ENCODE results near the gene ARHGEF7.

DNA sequence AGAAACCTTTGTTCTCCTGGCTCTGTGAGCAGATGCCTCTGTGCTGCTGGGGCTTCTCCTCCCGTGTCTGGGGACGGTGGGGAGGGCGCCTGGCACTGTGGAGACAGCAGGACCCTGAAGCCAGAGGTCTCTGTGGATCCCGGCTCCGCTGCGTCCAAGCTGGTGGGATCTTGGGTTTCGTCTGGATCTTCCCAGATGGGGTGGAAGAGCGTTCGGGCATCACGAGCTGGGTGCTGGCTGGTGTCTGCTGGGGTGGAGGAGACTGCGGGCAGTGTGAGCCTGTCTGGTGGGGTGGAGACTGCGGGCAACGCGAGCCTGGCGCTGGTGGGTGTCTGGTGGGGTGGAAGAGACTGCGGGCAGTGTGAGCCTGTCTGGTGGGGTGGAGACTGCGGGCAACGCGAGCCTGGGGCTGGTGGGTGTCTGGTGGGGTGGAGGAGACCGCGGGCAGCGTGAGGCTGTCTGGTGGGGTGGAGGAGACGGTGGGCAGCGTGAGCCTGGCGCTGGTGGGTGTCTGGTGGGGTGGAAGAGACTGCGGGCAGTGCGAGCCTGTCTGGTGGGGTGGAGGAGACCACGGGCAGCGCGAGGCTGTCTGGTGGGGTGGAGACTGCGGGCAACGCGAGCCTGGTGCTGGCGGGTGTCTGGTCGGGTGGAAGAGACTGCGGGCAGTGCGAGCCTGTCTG is 211.0 kb downstream of the ARHGEF7 start:
- TF ChIP-seq, protein P1, sequence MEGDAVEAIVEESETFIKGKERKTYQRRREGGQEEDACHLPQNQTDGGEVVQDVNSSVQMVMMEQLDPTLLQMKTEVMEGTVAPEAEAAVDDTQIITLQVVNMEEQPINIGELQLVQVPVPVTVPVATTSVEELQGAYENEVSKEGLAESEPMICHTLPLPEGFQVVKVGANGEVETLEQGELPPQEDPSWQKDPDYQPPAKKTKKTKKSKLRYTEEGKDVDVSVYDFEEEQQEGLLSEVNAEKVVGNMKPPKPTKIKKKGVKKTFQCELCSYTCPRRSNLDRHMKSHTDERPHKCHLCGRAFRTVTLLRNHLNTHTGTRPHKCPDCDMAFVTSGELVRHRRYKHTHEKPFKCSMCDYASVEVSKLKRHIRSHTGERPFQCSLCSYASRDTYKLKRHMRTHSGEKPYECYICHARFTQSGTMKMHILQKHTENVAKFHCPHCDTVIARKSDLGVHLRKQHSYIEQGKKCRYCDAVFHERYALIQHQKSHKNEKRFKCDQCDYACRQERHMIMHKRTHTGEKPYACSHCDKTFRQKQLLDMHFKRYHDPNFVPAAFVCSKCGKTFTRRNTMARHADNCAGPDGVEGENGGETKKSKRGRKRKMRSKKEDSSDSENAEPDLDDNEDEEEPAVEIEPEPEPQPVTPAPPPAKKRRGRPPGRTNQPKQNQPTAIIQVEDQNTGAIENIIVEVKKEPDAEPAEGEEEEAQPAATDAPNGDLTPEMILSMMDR (conservative IDR thresholded peaks at IDR 0.05; ENCODE audit: low read length) = no peak
- TF ChIP-seq EZH2phosphoT487 (IDR thresholded peaks at IDR 0.05; ENCODE audit: borderline replicate concordance) = no peak
